ENCODE measurements around the gene ITGB2.
"Not testable (repeated sequence)": the region's sequence is repeated elsewhere in the genome, so short reads cannot be mapped to it uniquely, and the experiment has no call there.

ITGB2 gene

GRCh38 chr21:44883250-44883649, 37.4 kb downstream of the ITGB2 start:
- Histone ChIP-seq H3K27ac (ENCODE audit: insufficient read depth, low read length, poor library complexity, severe bottlenecking) (no peak overlapping the region), H3K4me1 (ENCODE audit: control insufficient read depth, insufficient read depth, low read length, poor library complexity, severe bottlenecking) (peaks cover 20% of the 10 kb centered on the region)
- no peak for DNase-seq

GRCh38 chr21:44881198-44881872, 39.4 kb downstream of the ITGB2 start:
- Histone ChIP-seq H3K36me3 (ENCODE audit: control insufficient read depth, insufficient read depth, low read length) (peaks cover 9% of the 10 kb centered on the region), H3K27ac (ENCODE audit: insufficient read depth, low read length, poor library complexity, severe bottlenecking) (peak overlapping the region; percentile 41), H3K4me3 (ENCODE audit: insufficient read depth, low read depth, low read length, poor library complexity, severe bottlenecking) (no peak overlapping the region), H3K9me3 (ENCODE audit: control insufficient read depth, low read length) (no peaks in the 10 kb centered on the region), H3K27me3 (replicated peaks; ENCODE audit: control insufficient read depth, insufficient read depth, low read length, poor library complexity, severe bottlenecking) (no peaks in the 10 kb centered on the region), H3K4me1 (ENCODE audit: control insufficient read depth, insufficient read depth, low read length, poor library complexity, severe bottlenecking) (peaks cover 20% of the 10 kb centered on the region)
- peak in 1 of 3 donors; percentile 11 for DNase-seq

More at GRCh38 chr21:44883250-44883649, 37.4 kb downstream of the ITGB2 start:
- Histone ChIP-seq H3K27me3 (replicated peaks; ENCODE audit: control insufficient read depth, insufficient read depth, low read length, poor library complexity, severe bottlenecking) (no peaks in the 10 kb centered on the region), H3K4me3 (ENCODE audit: insufficient read depth, low read depth, low read length, poor library complexity, severe bottlenecking) (no peak overlapping the region), H3K36me3 (ENCODE audit: control insufficient read depth, insufficient read depth, low read length) (peaks cover 28% of the 10 kb centered on the region), H3K9me3 (ENCODE audit: control insufficient read depth, low read length) (no peaks in the 10 kb centered on the region)

- no peak for DNase-seq
- Histone ChIP-seq H3K4me1 (ENCODE audit: control insufficient read depth, insufficient read depth, low read length, poor library complexity, severe bottlenecking) (peaks cover 20% of the 10 kb centered on the region), H3K27ac (ENCODE audit: insufficient read depth, low read length, poor library complexity, severe bottlenecking) (no peak overlapping the region), H3K4me3 (ENCODE audit: insufficient read depth, low read depth, low read length, poor library complexity, severe bottlenecking) (no peak overlapping the region), H3K36me3 (ENCODE audit: control insufficient read depth, insufficient read depth, low read length) (peaks cover 2% of the 10 kb centered on the region), H3K27me3 (replicated peaks; ENCODE audit: control insufficient read depth, insufficient read depth, low read length, poor library complexity, severe bottlenecking) (no peaks in the 10 kb centered on the region), H3K9me3 (ENCODE audit: control insufficient read depth, low read length) (no peaks in the 10 kb centered on the region)
Measured at GRCh38 chr21:44880405-44881197, 40.1 kb downstream of the ITGB2 start.

- peaks cover 24% of the 10 kb centered on the region for H3K4me1 ChIP-seq (ENCODE audit: control insufficient read depth, insufficient read depth, low read length, poor library complexity, severe bottlenecking)
- H3K4me3 ChIP-seq (ENCODE audit: insufficient read depth, low read depth, low read length, poor library complexity, severe bottlenecking); H3K9me3 ChIP-seq (ENCODE audit: control insufficient read depth, low read length); H3K27ac ChIP-seq (ENCODE audit: insufficient read depth, low read length, poor library complexity, severe bottlenecking); DNase-seq; H3K36me3 ChIP-seq (ENCODE audit: control insufficient read depth, insufficient read depth, low read length); H3K27me3 ChIP-seq (replicated peaks; ENCODE audit: control insufficient read depth, insufficient read depth, low read length, poor library complexity, severe bottlenecking): not testable (repeated sequence)
Measured at GRCh38 chr21:44879238-44879637, 41.5 kb downstream of the ITGB2 start.

- DNase-seq, result no peak
- no peak overlapping the region for H3K27ac ChIP-seq (ENCODE audit: insufficient read depth, low read length, poor library complexity, severe bottlenecking)
Measured at GRCh38 chr21:44878053-44878982, 42.4 kb downstream of the ITGB2 start.

GRCh38 chr21:44876849-44877575, 43.7 kb downstream of the ITGB2 start:
- Histone ChIP-seq H3K27me3 (replicated peaks; ENCODE audit: control insufficient read depth, insufficient read depth, low read length, poor library complexity, severe bottlenecking) (no peaks in the 10 kb centered on the region), H3K9me3 (ENCODE audit: control insufficient read depth, low read length) (no peaks in the 10 kb centered on the region), H3K36me3 (ENCODE audit: control insufficient read depth, insufficient read depth, low read length) (no peaks in the 10 kb centered on the region), H3K4me1 (ENCODE audit: control insufficient read depth, insufficient read depth, low read length, poor library complexity, severe bottlenecking) (peaks cover 30% of the 10 kb centered on the region), H3K27ac (ENCODE audit: insufficient read depth, low read length, poor library complexity, severe bottlenecking) (no peak overlapping the region), H3K4me3 (ENCODE audit: insufficient read depth, low read depth, low read length, poor library complexity, severe bottlenecking) (no peak overlapping the region)
- DNase-seq, result no peak

More at GRCh38 chr21:44878053-44878982, 42.4 kb downstream of the ITGB2 start:
- H3K27me3 ChIP-seq (replicated peaks; ENCODE audit: control insufficient read depth, insufficient read depth, low read length, poor library complexity, severe bottlenecking), result no peaks in the 10 kb centered on the region
- H3K4me3 ChIP-seq (ENCODE audit: insufficient read depth, low read depth, low read length, poor library complexity, severe bottlenecking), result no peak overlapping the region
- H3K36me3 ChIP-seq (ENCODE audit: control insufficient read depth, insufficient read depth, low read length), result no peaks in the 10 kb centered on the region
- H3K9me3 ChIP-seq (ENCODE audit: control insufficient read depth, low read length), result no peaks in the 10 kb centered on the region
- H3K4me1 ChIP-seq (ENCODE audit: control insufficient read depth, insufficient read depth, low read length, poor library complexity, severe bottlenecking), result peaks cover 26% of the 10 kb centered on the region

GRCh38 chr21:44875316-44875700, 45.4 kb downstream of the ITGB2 start:
- Histone ChIP-seq H3K4me3 (ENCODE audit: insufficient read depth, low read depth, low read length, poor library complexity, severe bottlenecking) (peak overlapping the region; percentile 85), H3K27me3 (replicated peaks; ENCODE audit: control insufficient read depth, insufficient read depth, low read length, poor library complexity, severe bottlenecking) (no peaks in the 10 kb centered on the region), H3K27ac (ENCODE audit: insufficient read depth, low read length, poor library complexity, severe bottlenecking) (peak overlapping the region; percentile 73), H3K9me3 (ENCODE audit: control insufficient read depth, low read length) (no peaks in the 10 kb centered on the region), H3K4me1 (ENCODE audit: control insufficient read depth, insufficient read depth, low read length, poor library complexity, severe bottlenecking) (peaks cover 29% of the 10 kb centered on the region), H3K36me3 (ENCODE audit: control insufficient read depth, insufficient read depth, low read length) (no peaks in the 10 kb centered on the region)
- DNase-seq, result no peak

GRCh38 chr21:44874497-44875315, 46.0 kb downstream of the ITGB2 start:
- peak overlapping the region; percentile 73 for H3K27ac ChIP-seq (ENCODE audit: insufficient read depth, low read length, poor library complexity, severe bottlenecking)
- H3K9me3 ChIP-seq (ENCODE audit: control insufficient read depth, low read length), result no peaks in the 10 kb centered on the region
- H3K36me3 ChIP-seq (ENCODE audit: control insufficient read depth, insufficient read depth, low read length), result no peaks in the 10 kb centered on the region
- H3K4me3 ChIP-seq (ENCODE audit: insufficient read depth, low read depth, low read length, poor library complexity, severe bottlenecking), result peak overlapping the region; percentile 85
- peaks cover 32% of the 10 kb centered on the region for H3K4me1 ChIP-seq (ENCODE audit: control insufficient read depth, insufficient read depth, low read length, poor library complexity, severe bottlenecking)
- peak in 2 of 3 donors; percentile 24 to 29 for DNase-seq
- no peaks in the 10 kb centered on the region for H3K27me3 ChIP-seq (replicated peaks; ENCODE audit: control insufficient read depth, insufficient read depth, low read length, poor library complexity, severe bottlenecking)

- H3K27me3 ChIP-seq (replicated peaks; ENCODE audit: control insufficient read depth, insufficient read depth, low read length, poor library complexity, severe bottlenecking), result no peaks in the 10 kb centered on the region
- no peak for DNase-seq
- peak overlapping the region; percentile 73 for H3K27ac ChIP-seq (ENCODE audit: insufficient read depth, low read length, poor library complexity, severe bottlenecking)
- H3K9me3 ChIP-seq (ENCODE audit: control insufficient read depth, low read length), result no peaks in the 10 kb centered on the region
- peak overlapping the region; percentile 85 for H3K4me3 ChIP-seq (ENCODE audit: insufficient read depth, low read depth, low read length, poor library complexity, severe bottlenecking)
- H3K36me3 ChIP-seq (ENCODE audit: control insufficient read depth, insufficient read depth, low read length), result no peaks in the 10 kb centered on the region
- peaks cover 37% of the 10 kb centered on the region for H3K4me1 ChIP-seq (ENCODE audit: control insufficient read depth, insufficient read depth, low read length, poor library complexity, severe bottlenecking)
Measured at GRCh38 chr21:44874240-44874496, 46.5 kb downstream of the ITGB2 start.
